MM.1S (cell line): Measurements from ENCODE around the gene PDLIM5.

Experiments
- CTCF ChIP-seq: fragments of 300-600 bp; sonication (generic); IDR thresholded peaks from 2 replicates; pipeline ENCODE4 v1.5.1; 2016; ENCODE audit warnings: antibody characterized with exemption, low read length, mixed read lengths
- EZH2 ChIP-seq: fragments of 300-600 bp; sonication (generic); optimal IDR thresholded peaks from 2 replicates; pipeline ENCODE3; 2017; ENCODE audit warnings: low read depth, mild to moderate bottlenecking, antibody characterized with exemption, low read length, mixed read lengths
- EZH2phosphoT487 ChIP-seq: fragments of 300-600 bp; sonication (generic); IDR thresholded peaks from 2 replicates; pipeline ENCODE4 v1.6.1; 2018; ENCODE audit warnings: antibody characterized with exemption, low read length

- TF ChIP-seq CTCF (no peak), EZH2 (no peak), EZH2phosphoT487 (no peak)
Observed at GRCh38 chr4:94642561-94642866, 190.8 kb downstream of the PDLIM5 start.
